ENCODE results near the gene LACTB. TPM values are rescaled to one million over a fixed set of nuclear protein-coding genes. Genes with fewer than 3 reads are reported as not detected.

The LACTB gene
- total RNA-seq, 1 donor from 2014 or later = 20.7 TPM

- Mint-ChIP-seq H3K4me1 (ENCODE audit: low read depth) (peaks cover 39% of the 10 kb centered on the region), H3K27me3 (ENCODE audit: low read depth) (no peaks in the 10 kb centered on the region), H3K4me3 (ENCODE audit: unreplicated experiment) (no peak overlapping the region), H3K27ac (ENCODE audit: unreplicated experiment) (no peak overlapping the region), H3K36me3 (ENCODE audit: low read depth) (no peaks in the 10 kb centered on the region), H3K9me3 (ENCODE audit: low read depth) (peaks cover 4% of the 10 kb centered on the region)
- TF ChIP-seq, protein P1, sequence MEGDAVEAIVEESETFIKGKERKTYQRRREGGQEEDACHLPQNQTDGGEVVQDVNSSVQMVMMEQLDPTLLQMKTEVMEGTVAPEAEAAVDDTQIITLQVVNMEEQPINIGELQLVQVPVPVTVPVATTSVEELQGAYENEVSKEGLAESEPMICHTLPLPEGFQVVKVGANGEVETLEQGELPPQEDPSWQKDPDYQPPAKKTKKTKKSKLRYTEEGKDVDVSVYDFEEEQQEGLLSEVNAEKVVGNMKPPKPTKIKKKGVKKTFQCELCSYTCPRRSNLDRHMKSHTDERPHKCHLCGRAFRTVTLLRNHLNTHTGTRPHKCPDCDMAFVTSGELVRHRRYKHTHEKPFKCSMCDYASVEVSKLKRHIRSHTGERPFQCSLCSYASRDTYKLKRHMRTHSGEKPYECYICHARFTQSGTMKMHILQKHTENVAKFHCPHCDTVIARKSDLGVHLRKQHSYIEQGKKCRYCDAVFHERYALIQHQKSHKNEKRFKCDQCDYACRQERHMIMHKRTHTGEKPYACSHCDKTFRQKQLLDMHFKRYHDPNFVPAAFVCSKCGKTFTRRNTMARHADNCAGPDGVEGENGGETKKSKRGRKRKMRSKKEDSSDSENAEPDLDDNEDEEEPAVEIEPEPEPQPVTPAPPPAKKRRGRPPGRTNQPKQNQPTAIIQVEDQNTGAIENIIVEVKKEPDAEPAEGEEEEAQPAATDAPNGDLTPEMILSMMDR (IDR thresholded peaks at IDR 0.05) = no peak
- DNase-seq (ENCODE audit: low spot score) = no peak
These were observed 12.2 kb upstream of the LACTB start for GRCh38 chr15:63109498-63109897.

DNA sequence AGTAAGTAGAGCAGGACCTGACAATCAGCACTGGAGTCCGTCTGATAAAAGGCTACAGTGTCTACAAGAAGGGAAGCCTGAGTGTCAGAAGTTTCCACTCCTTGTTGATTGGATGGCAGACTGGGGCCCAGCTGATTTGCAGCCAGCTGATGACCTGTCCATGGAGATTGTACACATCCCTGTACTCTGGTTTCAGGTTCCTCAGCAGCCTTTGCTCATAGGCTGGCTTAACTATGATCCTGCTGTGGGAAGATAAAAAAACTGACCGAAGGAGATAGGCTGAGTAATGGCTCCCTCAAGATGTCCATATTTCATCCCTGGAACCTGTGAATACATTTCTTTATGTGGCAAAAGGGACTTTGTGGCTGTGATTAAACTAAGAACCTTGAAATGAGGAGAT, 11.7 kb upstream of the LACTB start:
- no peak for DNase-seq (ENCODE audit: low spot score)
- H3K4me3 Mint-ChIP-seq (ENCODE audit: unreplicated experiment) = no peak overlapping the region
- no peak overlapping the region for H3K27ac Mint-ChIP-seq (ENCODE audit: unreplicated experiment)
- H3K9me3 Mint-ChIP-seq (ENCODE audit: low read depth) = peaks cover 3% of the 10 kb centered on the region
- H3K4me1 Mint-ChIP-seq (ENCODE audit: low read depth) = peaks cover 35% of the 10 kb centered on the region
- TF ChIP-seq, protein P1 (IDR thresholded peaks at IDR 0.05) = no peak
- H3K27me3 Mint-ChIP-seq (ENCODE audit: low read depth) = no peaks in the 10 kb centered on the region
- H3K36me3 Mint-ChIP-seq (ENCODE audit: low read depth) = no peaks in the 10 kb centered on the region

- peaks cover 31% of the 10 kb centered on the region for H3K4me1 Mint-ChIP-seq (ENCODE audit: low read depth)
- no peaks in the 10 kb centered on the region for H3K36me3 Mint-ChIP-seq (ENCODE audit: low read depth)
- H3K27ac Mint-ChIP-seq (ENCODE audit: unreplicated experiment) = no peak overlapping the region
- H3K4me3 Mint-ChIP-seq (ENCODE audit: unreplicated experiment) = no peak overlapping the region
- TF ChIP-seq, protein P1 (IDR thresholded peaks at IDR 0.05) = no peak
- no peaks in the 10 kb centered on the region for H3K27me3 Mint-ChIP-seq (ENCODE audit: low read depth)
- no peak for DNase-seq (ENCODE audit: low spot score)
- no peaks in the 10 kb centered on the region for H3K9me3 Mint-ChIP-seq (ENCODE audit: low read depth)
These were observed 11.1 kb upstream of the LACTB start for GRCh38 chr15:63110428-63111026.

DNA sequence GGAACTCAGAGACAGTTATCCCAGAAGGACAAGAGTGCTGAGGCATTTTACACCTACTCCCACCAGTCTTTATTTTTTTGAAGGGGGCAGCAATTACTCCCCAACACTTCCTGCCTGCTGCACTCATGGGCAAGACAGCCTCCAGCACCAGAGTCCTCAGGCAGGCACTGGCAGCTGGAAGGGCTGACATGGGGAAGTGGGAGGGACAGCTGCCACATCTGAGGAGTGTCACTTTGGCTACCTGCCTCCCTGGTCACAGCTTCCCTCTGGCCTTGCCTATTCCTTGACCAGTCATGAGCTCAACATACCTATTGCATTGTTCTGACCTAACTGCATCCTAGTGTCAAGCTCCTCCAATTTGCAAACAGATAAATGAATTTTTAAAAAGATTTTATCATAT, 10.2 kb upstream of the LACTB start:
- Mint-ChIP-seq H3K27me3 (ENCODE audit: low read depth) (no peaks in the 10 kb centered on the region), H3K4me1 (ENCODE audit: low read depth) (peaks cover 31% of the 10 kb centered on the region), H3K9me3 (ENCODE audit: low read depth) (no peaks in the 10 kb centered on the region), H3K27ac (ENCODE audit: unreplicated experiment) (no peak overlapping the region), H3K36me3 (ENCODE audit: low read depth) (no peaks in the 10 kb centered on the region), H3K4me3 (ENCODE audit: unreplicated experiment) (no peak overlapping the region)
- no peak for DNase-seq (ENCODE audit: low spot score)
- TF ChIP-seq, protein P1 (IDR thresholded peaks at IDR 0.05) = no peak

DNA sequence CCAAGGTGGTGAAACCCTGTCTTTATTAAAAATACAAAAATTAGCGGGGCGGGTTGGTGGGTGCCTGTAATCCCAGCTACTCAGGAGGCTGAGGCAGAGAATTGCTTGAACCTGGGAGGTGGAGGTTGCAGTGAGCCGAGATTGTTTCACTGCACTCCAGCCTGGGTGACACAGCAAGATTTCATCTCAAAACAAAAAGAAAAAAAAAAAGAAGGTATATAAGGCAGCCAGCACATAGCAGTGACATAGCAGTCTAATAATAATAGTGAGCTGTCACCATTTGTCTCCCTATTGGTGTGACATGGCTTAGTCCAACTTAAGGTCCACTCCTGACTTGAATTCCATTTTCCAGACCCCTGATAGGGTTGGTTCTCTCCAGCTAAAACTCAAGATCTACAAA, 8.8 kb upstream of the LACTB start:
- Mint-ChIP-seq H3K4me3 (ENCODE audit: unreplicated experiment) (no peak overlapping the region), H3K9me3 (ENCODE audit: low read depth) (no peaks in the 10 kb centered on the region), H3K27me3 (ENCODE audit: low read depth) (no peaks in the 10 kb centered on the region), H3K27ac (ENCODE audit: unreplicated experiment) (peak overlapping the region; percentile 68), H3K36me3 (ENCODE audit: low read depth) (no peaks in the 10 kb centered on the region), H3K4me1 (ENCODE audit: low read depth) (peaks cover 22% of the 10 kb centered on the region)
- TF ChIP-seq, protein P1 (IDR thresholded peaks at IDR 0.05) = no peak
- DNase-seq (ENCODE audit: low spot score) = no peak

Data from chondrocyte (in vitro differentiated cells).